HuH-7.5 (cell line): ENCODE data around the gene SPTAN1.
"Not testable (repeated sequence)": the region's sequence is repeated elsewhere in the genome, so short reads cannot be mapped to it uniquely, and the experiment has no call there.

Experiments
- DNase-seq: peaks from one replicate; pipeline ENCODE4 v3.0.0; 2011; ENCODE audit warnings: low spot score

The SPTAN1 gene

GRCh38 chr9:128633057-128633456 is 80.7 kb downstream of the SPTAN1 start:
- no peak for DNase-seq

GRCh38 chr9:128633601-128634000 is 81.2 kb downstream of the SPTAN1 start:
- DNase-seq = no peak

GRCh38 chr9:128634111-128634510 is 81.7 kb downstream of the SPTAN1 start:
- DNase-seq = no peak

- no peak for DNase-seq
Observed at GRCh38 chr9:128634651-128635262, 82.4 kb downstream of the SPTAN1 start.

GRCh38 chr9:128635266-128636023 is 83.1 kb downstream of the SPTAN1 start:
- peak; percentile 93 for DNase-seq

GRCh38 chr9:128636024-128636390 is 83.6 kb downstream of the SPTAN1 start:
- peak; percentile 75 for DNase-seq

- DNase-seq = no peak
Observed at GRCh38 chr9:128636556-128637530, 84.5 kb downstream of the SPTAN1 start.

- DNase-seq = no peak
Observed at GRCh38 chr9:128637656-128638055, 85.3 kb downstream of the SPTAN1 start.

- DNase-seq = no peak
Observed at GRCh38 chr9:128638580-128638979, 86.2 kb downstream of the SPTAN1 start.

- no peak for DNase-seq
Observed at GRCh38 chr9:128640603-128641002, 88.2 kb downstream of the SPTAN1 start.

GRCh38 chr9:128642675-128643245 is 90.4 kb downstream of the SPTAN1 start:
- DNase-seq = no peak

GRCh38 chr9:128643519-128644300 is 91.3 kb downstream of the SPTAN1 start:
- no peak for DNase-seq

- not testable (repeated sequence) for DNase-seq
Observed at GRCh38 chr9:128648206-128648605, 95.8 kb downstream of the SPTAN1 start.

- DNase-seq = no peak
Observed at GRCh38 chr9:128651798-128652197, 99.4 kb downstream of the SPTAN1 start.

- DNase-seq = no peak
Observed at GRCh38 chr9:128653908-128654307, 101.5 kb downstream of the SPTAN1 start.

GRCh38 chr9:128654481-128654880 is 102.1 kb downstream of the SPTAN1 start:
- DNase-seq = no peak

GRCh38 chr9:128656416-128657343 is 104.3 kb downstream of the SPTAN1 start, which contains the start of gene DYNC2I2:
Gene DYNC2I2 (minus strand): TSS chr9:128656847. CDS start chr9:128656726, 121 bp downstream.
- peak; percentile 97 for DNase-seq

GRCh38 chr9:128657344-128657704 is 104.9 kb downstream of the SPTAN1 start:
- DNase-seq = no peak

- DNase-seq = no peak
Observed at GRCh38 chr9:128657796-128658195, 105.4 kb downstream of the SPTAN1 start.

GRCh38 chr9:128666481-128666941 is 114.1 kb downstream of the SPTAN1 start:
- DNase-seq = not testable (repeated sequence)
